Sciatic nerve (tissue), 2 donors: ENCODE data around the gene PTPRJ. TPM values are rescaled to one million over a fixed set of nuclear protein-coding genes. Genes with fewer than 3 reads are reported as not detected.

Experiments
- ATAC-seq: fragments of 200-7000 bp; cut with Tn5 transposase; one replicate; pipeline ENCODE4 v1.9.1; 2020; ENCODE audit warnings: mild to moderate bottlenecking, moderate library complexity
- DNase-seq: peaks from one replicate; pipeline ENCODE4 v3.0.0-alpha.2; 2020; ENCODE audit warnings: low spot score
- intact Hi-C: fragments of 100-400 bp; cut with DNase I; formaldehyde crosslinking; loops from one replicate; pipeline ENCODE4 v1.14.2; 2022
- total RNA-seq: library from RNA; stranded (reverse); fragmentation: NEBNext Ultra II Directional; extraction: Animal tissue kit (Norgen Biotek cat#: 25700); gene quantifications from one replicate; pipeline ENCODE4 v1.2.1, GENCODE V29; 2021
- donor health status: DM: no; HTN: no; CAD: no.
- donor health status: DM: no; HTN: no; CAD: no.

The PTPRJ gene
- total RNA-seq, 1 donor from 2014 or later, result 35.1 TPM

- intact Hi-C loops, result no loop called here
- no peak for DNase-seq
- ATAC-seq, result no peak
These were observed 49.4 kb downstream of the PTPRJ start for GRCh38 chr11:48029681-48030290.

GRCh38 chr11:48031602-48032001 is 51.2 kb downstream of the PTPRJ start:
- no peak for DNase-seq
- ATAC-seq, result no peak
- intact Hi-C loops, result no loop called here

DNA sequence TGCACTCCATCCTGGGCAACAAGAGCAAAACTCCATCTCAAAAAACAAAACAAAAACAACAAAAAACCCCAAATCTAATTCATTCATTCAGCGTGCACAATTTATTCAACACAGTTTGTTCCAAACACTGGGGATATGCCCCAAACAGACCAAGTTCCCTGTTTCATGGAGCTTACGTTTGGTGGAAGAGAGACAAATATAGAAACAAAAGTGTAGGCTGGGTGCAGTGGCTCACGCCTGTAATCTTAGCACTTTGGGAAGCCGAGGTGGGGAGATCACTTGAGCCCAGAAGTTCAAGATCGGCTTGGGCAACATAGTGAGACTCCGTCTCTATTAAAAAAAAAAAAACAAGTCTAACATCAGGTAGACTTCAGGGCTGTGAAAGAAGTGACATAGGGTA is 52.4 kb downstream of the PTPRJ start:
- intact Hi-C loops, result no loop called here
- no peak for DNase-seq
- ATAC-seq, result no peak

DNA sequence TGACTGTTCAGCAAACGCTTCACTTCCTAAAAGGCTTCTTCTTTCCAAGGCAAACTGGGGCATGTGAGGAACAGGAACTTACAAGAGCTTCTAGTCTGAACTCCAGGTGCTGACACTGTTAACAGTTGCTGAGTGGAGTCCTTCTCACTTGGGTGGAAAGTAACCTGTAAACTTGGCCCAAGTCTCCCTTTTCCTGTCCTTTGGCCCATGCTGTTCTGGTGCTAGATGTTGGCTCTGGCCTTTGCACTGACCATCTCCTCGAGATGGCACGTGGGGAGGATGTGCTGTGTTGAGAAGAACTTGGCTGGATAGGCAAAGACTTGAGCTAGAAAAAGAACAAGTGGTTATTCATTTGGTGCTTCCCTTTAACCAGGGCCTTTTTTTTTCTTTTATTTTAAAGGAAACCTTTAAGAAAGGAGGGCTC is 53.6 kb downstream of the PTPRJ start:
- ATAC-seq, result no peak

GRCh38 chr11:48034926-48035871 is 54.8 kb downstream of the PTPRJ start:
- DNase-seq (peak; percentile 77), ATAC-seq (peak; percentile 79)
- intact Hi-C loops, result no loop called here

More for the DNA sequence above, 53.6 kb downstream of the PTPRJ start:
- intact Hi-C loops, result no loop called here
- DNase-seq, result no peak

- ATAC-seq (peak; percentile 26), DNase-seq (no peak)
- intact Hi-C loops, result no loop called here
These were observed 55.7 kb downstream of the PTPRJ start for GRCh38 chr11:48036011-48036410.

DNA sequence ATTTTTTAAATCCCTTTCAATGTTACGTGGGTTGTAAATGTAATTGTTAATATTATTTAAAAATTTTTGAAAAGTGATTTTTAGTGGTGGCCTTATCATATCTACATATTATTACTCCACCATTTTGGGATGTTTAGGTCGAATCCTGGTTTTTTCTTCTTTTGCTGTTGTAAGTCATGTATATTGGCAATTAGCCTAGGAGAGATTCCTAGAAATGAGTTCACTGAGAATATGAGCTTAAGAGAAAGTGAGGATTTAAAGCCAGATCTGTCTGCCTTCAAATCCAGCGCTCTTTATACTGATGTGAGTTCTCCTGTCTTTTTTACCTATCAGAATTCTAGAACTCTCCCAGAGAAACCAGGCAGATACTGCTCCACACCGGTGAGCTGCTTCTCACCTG is 56.1 kb downstream of the PTPRJ start:
- intact Hi-C loops, result no loop called here
- ATAC-seq, result no peak
- DNase-seq, result no peak

GRCh38 chr11:48037709-48038468 is 57.5 kb downstream of the PTPRJ start:
- intact Hi-C loops, result no loop called here
- ATAC-seq (no peak), DNase-seq (no peak)

DNA sequence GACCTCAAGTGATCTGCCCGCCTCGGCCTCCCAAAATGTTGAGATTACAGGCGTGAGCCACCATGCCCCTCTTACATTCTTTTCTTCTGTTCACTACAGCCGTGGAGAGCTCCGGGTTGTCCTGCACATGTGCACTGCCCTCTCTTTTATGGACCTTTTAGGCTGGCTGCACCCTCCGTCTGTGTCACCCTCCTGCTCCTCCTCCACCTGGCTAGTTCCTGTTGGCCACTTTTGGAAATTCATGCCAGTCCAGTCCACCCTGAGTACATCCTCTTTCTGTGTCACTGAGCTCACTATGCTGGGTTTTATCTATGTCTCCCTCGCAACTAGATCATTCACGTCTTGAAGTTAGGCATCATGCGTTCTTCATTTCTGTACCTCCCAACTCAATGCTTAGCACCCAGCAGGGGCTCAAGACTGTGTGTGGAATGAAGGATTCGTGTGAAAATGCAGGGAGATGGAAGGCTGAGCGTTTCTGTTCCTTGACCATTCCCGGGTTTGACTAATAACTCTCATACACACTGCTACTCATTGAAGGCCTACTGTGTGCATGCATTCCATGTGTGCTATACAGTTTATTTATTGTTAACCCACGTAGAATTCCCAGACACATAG is 60.6 kb downstream of the PTPRJ start:
- ATAC-seq (no peak), DNase-seq (no peak)
- intact Hi-C loops, result no loop called here

DNA sequence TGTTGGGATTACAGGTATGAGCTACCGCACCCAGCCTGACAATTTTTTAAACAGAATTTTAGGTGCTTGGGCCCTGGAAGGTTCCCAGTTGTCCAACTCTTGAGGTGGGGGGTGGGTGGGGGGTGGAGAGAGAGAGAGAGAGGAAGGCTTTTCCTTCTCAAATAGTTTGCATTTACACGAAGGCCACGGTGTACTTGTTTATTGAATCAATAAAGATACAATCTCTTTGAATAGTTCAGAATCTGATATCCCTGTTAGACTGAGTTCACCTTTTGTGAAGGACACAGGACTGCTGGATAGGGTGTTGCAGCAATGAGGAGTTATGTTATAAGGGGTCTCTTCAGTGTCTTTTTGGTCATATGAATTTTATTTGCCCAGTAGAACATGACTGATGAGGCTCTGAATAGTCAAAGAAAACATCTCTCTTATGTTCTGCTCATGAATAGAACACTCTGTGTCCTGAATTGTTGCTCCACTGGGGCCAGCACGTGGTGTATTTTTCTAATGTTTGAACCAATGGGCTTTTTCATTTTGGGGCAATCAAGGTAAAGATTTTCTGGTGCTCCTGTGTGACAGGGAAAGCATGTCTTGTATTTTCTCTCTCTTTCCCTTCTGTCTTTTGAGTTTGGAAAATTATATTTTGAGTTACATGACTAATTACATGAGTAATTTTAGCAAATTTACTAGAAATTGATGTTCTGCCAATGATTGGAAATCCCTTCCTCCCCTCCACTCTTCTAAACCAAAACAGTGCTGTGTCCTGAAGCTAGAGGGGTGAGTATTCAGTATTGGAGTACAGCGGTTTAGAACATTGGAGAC is 61.7 kb downstream of the PTPRJ start:
- intact Hi-C loops, result no loop called here
- no peak for DNase-seq
- ATAC-seq, result peak; percentile 74

GRCh38 chr11:48043111-48043990 is 63.0 kb downstream of the PTPRJ start:
- DNase-seq, result no peak
- intact Hi-C loops, result no loop called here

DNA sequence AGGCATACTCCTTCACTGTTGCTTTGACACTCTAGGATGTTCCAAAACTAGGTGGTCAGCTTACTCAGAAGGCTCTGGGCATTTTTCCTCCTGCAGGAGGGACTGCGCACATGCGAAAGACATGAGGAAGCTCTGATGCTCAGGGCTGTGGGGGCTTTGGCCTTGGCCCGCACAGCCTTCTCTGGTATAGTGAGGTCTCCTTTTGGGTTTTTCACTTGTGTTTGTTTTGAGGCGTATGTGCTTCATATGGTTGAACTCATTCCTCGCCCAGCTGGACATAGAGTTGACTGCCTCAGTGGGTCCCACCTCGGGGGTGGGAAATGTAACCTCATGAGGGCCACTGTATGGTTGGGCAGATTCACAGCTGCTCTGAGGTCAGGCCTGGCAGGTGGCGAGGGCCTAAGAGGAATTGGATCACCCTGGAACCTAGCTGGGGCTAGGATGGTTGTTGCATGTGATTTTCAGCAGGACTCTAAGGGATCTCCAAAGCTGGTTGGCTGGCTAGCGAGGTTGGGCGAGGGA is 63.7 kb downstream of the PTPRJ start:
- ATAC-seq, result no peak

More at GRCh38 chr11:48043111-48043990, 63.0 kb downstream of the PTPRJ start:
- no peak for ATAC-seq

DNA sequence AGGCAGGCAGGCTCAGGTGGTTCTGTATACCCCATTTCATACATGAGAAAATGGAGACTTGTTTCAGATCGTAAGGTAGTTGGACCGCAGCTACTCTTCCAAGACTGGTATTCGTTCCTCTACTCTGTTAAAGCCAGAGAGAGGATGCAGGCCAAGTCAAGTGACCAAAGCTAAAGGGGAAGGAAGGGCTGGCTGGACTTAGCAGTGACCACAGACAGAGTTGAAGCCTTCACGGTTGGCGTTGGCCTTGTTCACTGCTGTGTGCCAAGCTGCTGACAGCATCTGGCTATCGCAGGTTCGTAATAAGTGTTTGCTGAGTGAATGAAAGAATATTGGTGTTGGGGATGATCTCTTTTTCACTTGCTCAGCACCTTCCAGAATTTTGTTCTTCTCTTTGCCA is 64.2 kb downstream of the PTPRJ start:
- DNase-seq, result no peak
- intact Hi-C loops, result no loop called here
- peak; percentile 74 for ATAC-seq

More for the DNA sequence above, 63.7 kb downstream of the PTPRJ start:
- intact Hi-C loops, result no loop called here
- no peak for DNase-seq

- no peak for ATAC-seq
- DNase-seq, result no peak
- intact Hi-C loops, result no loop called here
These were observed 65.2 kb downstream of the PTPRJ start for GRCh38 chr11:48045536-48045935.

GRCh38 chr11:48047616-48048015 is 67.3 kb downstream of the PTPRJ start:
- no peak for DNase-seq
- no peak for ATAC-seq
- intact Hi-C loops, result no loop called here

DNA sequence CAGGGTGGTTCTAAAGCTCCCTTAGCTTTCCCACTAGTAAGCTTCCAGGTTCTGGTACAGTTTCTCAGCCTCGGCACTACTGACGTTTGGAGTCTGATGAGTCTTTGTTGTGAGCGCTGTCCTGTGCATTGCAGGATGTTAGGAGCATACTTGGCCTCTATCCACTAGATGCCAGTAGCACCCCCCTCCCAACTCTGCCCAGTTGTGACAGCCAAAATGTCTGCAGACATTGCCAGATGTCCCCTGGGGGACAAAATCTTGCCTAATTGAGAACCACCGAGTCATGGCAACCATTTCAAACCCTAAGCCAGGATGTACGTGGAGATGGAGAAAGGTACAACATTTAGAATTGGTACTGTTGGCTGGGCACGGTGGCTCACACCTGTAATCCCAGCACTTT is 68.7 kb downstream of the PTPRJ start:
- ATAC-seq (no peak), DNase-seq (no peak)
- intact Hi-C loops, result no loop called here

DNA sequence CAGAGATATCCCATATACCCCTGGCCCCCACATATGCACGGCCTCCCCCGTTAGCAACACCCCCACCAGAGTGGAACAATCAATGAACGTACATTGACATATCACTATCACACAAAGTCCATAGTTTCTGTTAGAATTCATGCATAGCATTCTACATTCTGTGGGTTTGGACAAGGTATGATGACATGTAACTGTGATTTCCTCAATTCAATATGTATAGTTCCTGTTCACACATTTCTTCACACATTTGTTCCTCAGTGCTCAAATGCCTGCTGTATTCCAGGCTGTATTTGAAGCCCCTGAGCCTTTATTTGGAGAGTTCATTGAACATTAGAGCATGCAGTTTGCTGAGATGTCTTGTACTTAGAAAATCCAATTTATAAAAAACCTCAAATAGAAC is 69.9 kb downstream of the PTPRJ start:
- ATAC-seq (no peak), DNase-seq (no peak)
- intact Hi-C loops, result no loop called here
